B cell (primary cell): ENCODE data around the gene USB1. TPM values are rescaled to one million over a fixed set of nuclear protein-coding genes. Genes with fewer than 3 reads are reported as not detected.

Experiments
- ATAC-seq: fragments of 200-7000 bp; cut with Tn5 transposase; one replicate; pipeline ENCODE4 v1.10.0; 2021; ENCODE audit warnings: low read depth, mild to moderate bottlenecking, moderate number of reproducible peaks, moderate library complexity
- CTCF ChIA-PET: fragments of 350-600 bp; sonication (Branson Sonifier 250); formaldehyde crosslinking; loops from one replicate; lab custom pipeline; 2021; ENCODE audit warnings: antibody characterized with exemption, inconsistent platforms; lab: Charles Lee
- POLR2A ChIA-PET: fragments of 350-600 bp; sonication (Branson Sonifier 250); formaldehyde crosslinking; loops from one replicate; lab custom pipeline; 2021; ENCODE audit warnings: antibody characterized with exemption; lab: Charles Lee
- DNase-seq: peaks from one replicate; pipeline ENCODE4 v3.0.0; 2013
- H2AFZ ChIP-seq: 2 replicates; pipeline ENCODE4 v1.6.1; 2012; ENCODE audit warnings: mild to moderate bottlenecking, low read depth, low read length; ENCODE audit not compliant: insufficient read depth, poor library complexity, severe bottlenecking
- H3K27ac ChIP-seq, 2 donors: 1 replicate in 1 of 2; 2 replicates in 1 of 2; pipeline ENCODE4 v1.5.1; 2012 to 2013; ENCODE audit warnings: low read length in 2 of 2, mild to moderate bottlenecking in 2 of 2, moderate library complexity in 1 of 2
- H3K27me3 ChIP-seq, 4 experiments: fragments of 200-600 bp in 1 of 4; sonication (generic) in 1 of 4; replicated peaks in 1 of 4; 1 replicate in 2 of 4; 2 replicates in 2 of 4; pipeline versions ENCODE4 v1.6.1 to v1.7.0; 2013 to 2016; ENCODE audit warnings: low read length in 3 of 4, mild to moderate bottlenecking in 2 of 4, mixed read lengths in 1 of 4, moderate library complexity in 1 of 4; ENCODE audit not compliant: insufficient read depth in 4 of 4, control insufficient read depth in 3 of 4; ENCODE audit errors: control extremely low read depth in 1 of 4
- H3K36me3 ChIP-seq, 2 experiments: replicated peaks in 1 of 2; 1 replicate in 1 of 2; 2 replicates in 1 of 2; pipeline versions ENCODE4 v1.6.1 to v1.7.1; 2013; ENCODE audit warnings: low read length in 1 of 2; ENCODE audit not compliant: insufficient read depth in 2 of 2, control insufficient read depth in 1 of 2; ENCODE audit errors: control extremely low read depth in 1 of 2, extremely low read depth in 1 of 2
- H3K4me1 ChIP-seq, 2 donors: fragments of 200-600 bp in 1 of 2; sonication (generic) in 1 of 2; 1 replicate in 1 of 2; 2 replicates in 1 of 2; pipeline versions ENCODE4 v1.5.1 to v1.6.1; 2013 to 2017; ENCODE audit warnings: low read length in 2 of 2; ENCODE audit not compliant: control insufficient read depth in 2 of 2, insufficient read depth in 2 of 2
- H3K4me2 ChIP-seq: replicated peaks from 2 replicates; pipeline ENCODE3; 2012; ENCODE audit warnings: mild to moderate bottlenecking, low read depth, low read length; ENCODE audit not compliant: poor library complexity, severe bottlenecking
- H3K4me3 ChIP-seq, 5 experiments: fragments of 200-600 bp in 1 of 5; sonication (generic) in 1 of 5; 1 replicate in 3 of 5; 2 replicates in 2 of 5; pipeline versions ENCODE4 v1.5.1 to v1.7.0; 2011 to 2016; ENCODE audit warnings: low read length in 4 of 5, mild to moderate bottlenecking in 4 of 5, low read depth in 2 of 5, control low read depth in 1 of 5, moderate library complexity in 1 of 5; ENCODE audit not compliant: insufficient read depth in 1 of 5; ENCODE audit errors: control extremely low read depth in 1 of 5, extremely low read depth in 1 of 5
- H3K79me2 ChIP-seq: fragments of 200-600 bp; sonication (generic); one replicate; pipeline ENCODE4 v1.6.0; 2016; ENCODE audit warnings: low read length; ENCODE audit not compliant: control insufficient read depth, insufficient read depth
- H3K9ac ChIP-seq: fragments of 200-600 bp; sonication (generic); 2 replicates; pipeline ENCODE4 v1.6.1; 2017; ENCODE audit warnings: mild to moderate bottlenecking, low read length, moderate library complexity
- H3K9me3 ChIP-seq, 3 donors: one replicate each; pipeline versions ENCODE4 v1.6.1 to v1.7.1; 2013; ENCODE audit warnings: low read length in 2 of 3; ENCODE audit not compliant: control insufficient read depth in 2 of 3, insufficient read depth in 1 of 3; ENCODE audit errors: control extremely low read depth in 1 of 3
- H4K20me1 ChIP-seq: 2 replicates; pipeline ENCODE4 v1.6.0; 2012; ENCODE audit warnings: mild to moderate bottlenecking, low read length; ENCODE audit not compliant: insufficient read depth, control insufficient read depth, poor library complexity, severe bottlenecking
- H3K27ac Mint-ChIP-seq: one replicate; pipeline ENCODE4 v1.8.0; 2021; ENCODE audit warnings: mixed read lengths
- H3K27me3 Mint-ChIP-seq: one replicate; pipeline ENCODE4 v1.8.0; 2021; ENCODE audit warnings: mixed read lengths
- H3K4me1 Mint-ChIP-seq: one replicate; pipeline ENCODE4 v1.8.0; 2021; ENCODE audit warnings: mixed read lengths
- H3K4me3 Mint-ChIP-seq: one replicate; pipeline ENCODE4 v1.8.0; 2021; ENCODE audit warnings: mixed read lengths
- H3K9me3 Mint-ChIP-seq: one replicate; pipeline ENCODE4 v1.8.0; 2022; ENCODE audit warnings: mixed read lengths; ENCODE audit not compliant: insufficient read depth
- CTCF ChIP-seq: fragments of 200-600 bp; IDR thresholded peaks from one replicate; pipeline ENCODE4 v1.8.0; 2022; ENCODE audit warnings: antibody characterized with exemption, mild to moderate bottlenecking
- EZH2 ChIP-seq: IDR thresholded peaks from 2 replicates; pipeline ENCODE4 v1.6.1; 2012; ENCODE audit warnings: borderline replicate concordance, low read depth, mild to moderate bottlenecking, moderate library complexity, low read length; ENCODE audit not compliant: insufficient read depth, poor library complexity, severe bottlenecking
- WGBS: methylation state at CpG from one replicate; pipeline ENCODE4 v1.1.5; 2013; ENCODE audit warnings: missing lambda C conversion rate; ENCODE audit not compliant: insufficient coverage; 5-methylcytosine and 5-hydroxymethylcytosine counted together
- intact Hi-C: fragments of 100-400 bp; cut with micrococcal nuclease; formaldehyde crosslinking; loops from one replicate; pipeline ENCODE4 v1.10.0; 2022
- polyA plus RNA-seq: library from polyadenylated mRNA; depleted of rRNA; stranded (reverse); fragments of >200 nt; gene quantifications from 2 replicates; pipeline ENCODE4 v1.2.3, GENCODE V29; 2012
- total RNA-seq, 2 donors: library from RNA; stranded (reverse); fragments of 120-200 nt in 1 of 2; gene quantifications; 1 replicate in 1 of 2; 2 replicates in 1 of 2; pipeline versions ENCODE4 v1.2.3 to v1.2.4, GENCODE V29; 2013 to 2022

Gene USB1
- total and polyA plus RNA-seq, 2 donors (not counting 1 experiment from before 2014, with no cell fraction given), result 32.8 to 37.0 TPM

DNA sequence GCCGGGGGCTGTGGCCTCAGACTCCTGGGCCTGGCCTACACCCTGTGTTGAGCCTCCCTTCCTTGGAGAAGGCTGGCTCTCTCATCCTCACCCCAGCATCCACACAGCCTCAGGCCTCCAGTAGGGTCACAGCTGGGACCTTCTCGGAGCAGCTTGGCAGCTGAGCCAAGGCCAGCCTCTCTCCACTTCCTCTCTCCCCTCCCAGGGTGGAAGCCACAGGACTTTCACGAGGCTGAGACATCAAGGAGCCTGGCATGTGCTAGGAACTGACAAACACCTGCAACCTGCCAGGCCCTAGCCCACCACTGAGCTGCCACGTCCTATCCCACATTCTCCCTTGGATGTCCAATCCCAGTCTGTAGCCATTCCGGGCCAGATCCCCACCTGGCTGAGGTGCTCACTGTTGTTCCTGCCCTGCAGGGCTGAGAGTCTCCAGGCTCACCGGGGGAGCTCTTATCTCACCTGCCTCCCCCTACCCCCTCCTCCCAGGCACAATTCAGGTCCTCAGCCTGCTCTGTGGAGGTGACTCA, 27.4 kb downstream of the USB1 start:
- H3K4me2 ChIP-seq, result no peak overlapping the region
- Mint-ChIP-seq H3K4me1 (peaks cover 8% of the 10 kb centered on the region), H3K27ac (no peak overlapping the region), H3K9me3 (no peaks in the 10 kb centered on the region), H3K4me3 (no peak overlapping the region), H3K27me3 (peaks cover 32% of the 10 kb centered on the region)
- CTCF ChIA-PET, result no interaction called here
- H4K20me1 ChIP-seq, result no peaks in the 10 kb centered on the region
- H3K36me3 ChIP-seq, result no peaks in the 10 kb centered on the region
- intact Hi-C loops, result loop anchor here (10.0 kb wide), 1 partner anchor 456 kb away; no protein-coding TSS in a partner anchor
- no peak overlapping the region for H3K27ac ChIP-seq
- H3K4me3 ChIP-seq, result no peak overlapping the region
- no peak overlapping the region for H3K9ac ChIP-seq
- peaks cover 21 to 26% of the 10 kb centered on the region in 2 donors for H3K4me1 ChIP-seq
- no peaks in the 10 kb centered on the region for H3K79me2 ChIP-seq
- 52% methylated on average over 5 of the region's 6 CpGs for WGBS
- no peak overlapping the region for H2AFZ ChIP-seq
- no peak for DNase-seq
- ATAC-seq, result no peak
- no peaks in the 10 kb centered on the region for H3K9me3 ChIP-seq
- POLR2A ChIA-PET, result no interaction called here
- peaks cover 0 to 44% (median 11%) of the 10 kb centered on the region in 4 experiments for H3K27me3 ChIP-seq
- no peak for TF ChIP-seq EZH2
- TF ChIP-seq CTCF, result no peak

DNA sequence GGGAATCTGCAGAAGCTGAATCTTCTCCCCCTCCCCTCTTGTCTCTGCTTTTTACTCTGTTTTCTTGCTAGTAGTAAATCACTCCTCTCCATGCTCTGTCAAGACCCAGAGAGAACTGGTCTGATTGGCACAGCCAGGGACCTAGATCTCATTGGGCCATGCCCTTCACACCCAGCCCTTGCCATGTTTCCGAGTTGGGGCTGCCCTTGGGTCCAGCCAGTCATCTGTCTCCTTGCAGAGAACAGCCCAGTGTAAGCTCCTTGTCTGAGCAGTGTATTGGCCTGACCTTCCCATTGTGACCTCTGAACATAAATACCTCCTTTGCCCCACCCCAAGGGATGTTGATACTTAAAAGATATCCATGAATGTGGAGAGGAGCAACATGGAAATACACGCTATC, 28.2 kb downstream of the USB1 start:
- Histone ChIP-seq H3K4me1 (peaks cover 21 to 24% of the 10 kb centered on the region in 2 donors), H3K9ac (no peak overlapping the region), H3K9me3 (no peaks in the 10 kb centered on the region), H3K36me3 (no peaks in the 10 kb centered on the region), H3K79me2 (no peaks in the 10 kb centered on the region), H4K20me1 (no peaks in the 10 kb centered on the region), H3K4me3 (no peak overlapping the region), H2AFZ (no peak overlapping the region), H3K27ac (no peak overlapping the region), H3K4me2 (no peak overlapping the region), H3K27me3 (peaks cover 0 to 39% (median 10%) of the 10 kb centered on the region in 4 experiments)
- H3K4me1 Mint-ChIP-seq, result peaks cover 8% of the 10 kb centered on the region
- no peaks in the 10 kb centered on the region for H3K9me3 Mint-ChIP-seq
- POLR2A ChIA-PET, result no interaction called here
- H3K4me3 Mint-ChIP-seq, result peak overlapping the region; percentile 35
- DNase-seq, result no peak
- intact Hi-C loops, result loop anchor here (10.0 kb wide), 1 partner anchor 455 kb away; no protein-coding TSS in a partner anchor
- H3K27ac Mint-ChIP-seq, result no peak overlapping the region
- peaks cover 32% of the 10 kb centered on the region for H3K27me3 Mint-ChIP-seq
- ATAC-seq, result no peak
- TF ChIP-seq CTCF, result no peak
- CTCF ChIA-PET, result no interaction called here
- WGBS, result 92% methylated on average over 2 of the region's 2 CpGs
